PFSK-1 (cell line): Measurements from ENCODE around the gene CCDC102A.

Experiments used
- FOXP2 ChIP-seq: optimal IDR thresholded peaks from 2 replicates; pipeline ENCODE3; 2011; ENCODE audit warnings: borderline replicate concordance, control low read depth, inconsistent platforms; ENCODE audit not compliant: insufficient read depth; ENCODE audit errors: extremely low read length, extremely low read depth
- POLR2AphosphoS5 ChIP-seq: IDR thresholded peaks from 2 replicates; pipeline ENCODE4 v1.6.1; 2012; ENCODE audit warnings: low read depth, mild to moderate bottlenecking, control low read depth, low read length, moderate library complexity
- SIN3A ChIP-seq: IDR thresholded peaks from 2 replicates; pipeline ENCODE4 v1.6.1; 2012; ENCODE audit warnings: mild to moderate bottlenecking, low read length, moderate library complexity, borderline replicate concordance; ENCODE audit not compliant: insufficient read depth
- TAF1 ChIP-seq: IDR thresholded peaks from 2 replicates; pipeline ENCODE4 v1.6.1; 2012; ENCODE audit warnings: low read length, control low read depth, borderline replicate concordance; ENCODE audit not compliant: insufficient read depth
- TF ChIP-seq, protein P1 (sequence below), 2 experiments: IDR thresholded peaks; 2 replicates each; pipeline versions ENCODE4 v1.6.1 to v1.8.0; 2011 to 2012; ENCODE audit warnings: low read depth in 2 of 2, low read length in 2 of 2, control low read depth in 1 of 2, inconsistent platforms in 1 of 2, mild to moderate bottlenecking in 1 of 2, moderate library complexity in 1 of 2; ENCODE audit not compliant: insufficient read depth in 1 of 2

CCDC102A gene

DNA sequence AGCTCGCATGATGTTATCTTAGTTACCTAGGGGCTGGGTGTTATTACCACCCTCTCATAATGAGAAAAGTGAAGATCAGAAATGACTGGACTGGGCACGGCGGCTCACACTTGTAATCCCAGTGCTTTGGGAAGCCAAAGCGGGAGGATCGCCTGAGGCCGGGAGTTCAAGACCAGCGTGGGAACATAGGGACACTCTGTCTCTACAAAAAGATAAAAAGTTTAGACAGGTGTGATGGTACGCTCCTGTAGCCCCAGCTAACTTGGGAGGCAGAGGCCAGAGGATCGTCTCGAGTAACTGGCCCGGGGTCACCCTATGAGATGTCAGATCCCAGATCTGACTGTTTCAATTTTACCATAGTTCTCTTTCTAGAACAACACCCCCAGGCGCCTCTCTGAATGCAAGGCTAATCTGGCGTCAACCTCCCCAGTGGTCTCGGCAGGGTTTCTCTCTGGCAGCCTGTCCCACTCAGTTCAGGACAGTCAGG lies 1.9 kb upstream of the CCDC102A start:
- TF ChIP-seq TAF1, result no peak
- no peak for TF ChIP-seq FOXP2
- TF ChIP-seq, protein P1, sequence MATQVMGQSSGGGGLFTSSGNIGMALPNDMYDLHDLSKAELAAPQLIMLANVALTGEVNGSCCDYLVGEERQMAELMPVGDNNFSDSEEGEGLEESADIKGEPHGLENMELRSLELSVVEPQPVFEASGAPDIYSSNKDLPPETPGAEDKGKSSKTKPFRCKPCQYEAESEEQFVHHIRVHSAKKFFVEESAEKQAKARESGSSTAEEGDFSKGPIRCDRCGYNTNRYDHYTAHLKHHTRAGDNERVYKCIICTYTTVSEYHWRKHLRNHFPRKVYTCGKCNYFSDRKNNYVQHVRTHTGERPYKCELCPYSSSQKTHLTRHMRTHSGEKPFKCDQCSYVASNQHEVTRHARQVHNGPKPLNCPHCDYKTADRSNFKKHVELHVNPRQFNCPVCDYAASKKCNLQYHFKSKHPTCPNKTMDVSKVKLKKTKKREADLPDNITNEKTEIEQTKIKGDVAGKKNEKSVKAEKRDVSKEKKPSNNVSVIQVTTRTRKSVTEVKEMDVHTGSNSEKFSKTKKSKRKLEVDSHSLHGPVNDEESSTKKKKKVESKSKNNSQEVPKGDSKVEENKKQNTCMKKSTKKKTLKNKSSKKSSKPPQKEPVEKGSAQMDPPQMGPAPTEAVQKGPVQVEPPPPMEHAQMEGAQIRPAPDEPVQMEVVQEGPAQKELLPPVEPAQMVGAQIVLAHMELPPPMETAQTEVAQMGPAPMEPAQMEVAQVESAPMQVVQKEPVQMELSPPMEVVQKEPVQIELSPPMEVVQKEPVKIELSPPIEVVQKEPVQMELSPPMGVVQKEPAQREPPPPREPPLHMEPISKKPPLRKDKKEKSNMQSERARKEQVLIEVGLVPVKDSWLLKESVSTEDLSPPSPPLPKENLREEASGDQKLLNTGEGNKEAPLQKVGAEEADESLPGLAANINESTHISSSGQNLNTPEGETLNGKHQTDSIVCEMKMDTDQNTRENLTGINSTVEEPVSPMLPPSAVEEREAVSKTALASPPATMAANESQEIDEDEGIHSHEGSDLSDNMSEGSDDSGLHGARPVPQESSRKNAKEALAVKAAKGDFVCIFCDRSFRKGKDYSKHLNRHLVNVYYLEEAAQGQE (IDR thresholded peaks at IDR 0.05; ENCODE audit: insufficient read depth in 1 of 2, low read depth in 2 of 2, low read length in 2 of 2), result no peak
- no peak for TF ChIP-seq SIN3A
- TF ChIP-seq POLR2AphosphoS5, result no peak

DNA sequence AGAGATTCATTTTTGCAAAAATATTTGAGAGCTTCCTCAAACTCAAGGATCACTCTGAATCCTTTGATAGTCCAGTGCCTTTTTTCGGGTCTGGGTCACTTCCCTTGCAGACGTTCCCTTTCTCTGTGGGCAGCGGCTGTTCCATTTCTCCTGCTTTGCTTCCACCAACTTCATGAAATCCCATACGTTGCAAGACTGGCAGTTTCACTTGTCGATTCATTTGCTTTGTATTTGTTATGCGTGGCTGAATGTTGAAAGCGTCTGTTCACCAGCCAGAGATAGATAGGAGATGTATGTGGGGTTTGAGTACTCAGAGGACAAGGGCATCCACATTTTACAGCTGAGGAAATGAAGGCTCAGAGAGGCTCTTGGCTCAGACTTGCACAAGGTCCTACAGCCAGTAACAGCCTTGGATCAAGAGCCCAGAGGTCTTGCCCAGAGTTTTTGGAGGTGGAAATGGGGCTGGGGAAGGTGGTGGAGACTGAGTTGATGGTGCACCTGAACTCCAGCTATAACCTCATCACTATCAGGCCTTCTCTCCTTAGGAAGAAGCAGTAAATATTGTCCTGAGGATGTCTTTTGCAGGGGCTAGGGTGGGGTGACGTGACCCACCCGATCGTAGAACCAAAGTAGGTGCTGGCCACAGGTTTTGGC lies 1.3 kb upstream of the CCDC102A start:
- TF ChIP-seq, protein P1 (IDR thresholded peaks at IDR 0.05; ENCODE audit: insufficient read depth in 1 of 2, low read depth in 2 of 2, low read length in 2 of 2), result no peak
- TF ChIP-seq TAF1 (no peak), SIN3A (no peak), FOXP2 (no peak), POLR2AphosphoS5 (no peak)

DNA sequence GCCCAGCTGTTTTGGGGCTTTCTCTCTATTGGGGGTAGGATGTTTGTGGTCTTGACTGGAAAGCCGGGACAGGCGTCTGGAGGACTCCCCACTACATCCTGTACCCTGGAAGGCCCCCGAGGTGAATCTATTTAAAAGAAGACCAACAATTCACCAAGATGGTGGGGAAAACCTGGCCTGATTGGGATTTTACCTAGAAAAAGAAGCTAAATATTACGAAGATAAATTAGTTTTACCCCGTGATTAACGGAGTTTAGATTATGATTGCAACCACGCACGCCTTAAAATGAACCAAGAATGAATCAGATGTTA lies 779 bp upstream of the CCDC102A start:
- TF ChIP-seq, protein P1 (IDR thresholded peaks at IDR 0.05; ENCODE audit: insufficient read depth in 1 of 2, low read depth in 2 of 2, low read length in 2 of 2), result no peak
- TF ChIP-seq POLR2AphosphoS5, result no peak
- TF ChIP-seq FOXP2, result no peak
- TF ChIP-seq TAF1, result no peak
- no peak for TF ChIP-seq SIN3A

DNA sequence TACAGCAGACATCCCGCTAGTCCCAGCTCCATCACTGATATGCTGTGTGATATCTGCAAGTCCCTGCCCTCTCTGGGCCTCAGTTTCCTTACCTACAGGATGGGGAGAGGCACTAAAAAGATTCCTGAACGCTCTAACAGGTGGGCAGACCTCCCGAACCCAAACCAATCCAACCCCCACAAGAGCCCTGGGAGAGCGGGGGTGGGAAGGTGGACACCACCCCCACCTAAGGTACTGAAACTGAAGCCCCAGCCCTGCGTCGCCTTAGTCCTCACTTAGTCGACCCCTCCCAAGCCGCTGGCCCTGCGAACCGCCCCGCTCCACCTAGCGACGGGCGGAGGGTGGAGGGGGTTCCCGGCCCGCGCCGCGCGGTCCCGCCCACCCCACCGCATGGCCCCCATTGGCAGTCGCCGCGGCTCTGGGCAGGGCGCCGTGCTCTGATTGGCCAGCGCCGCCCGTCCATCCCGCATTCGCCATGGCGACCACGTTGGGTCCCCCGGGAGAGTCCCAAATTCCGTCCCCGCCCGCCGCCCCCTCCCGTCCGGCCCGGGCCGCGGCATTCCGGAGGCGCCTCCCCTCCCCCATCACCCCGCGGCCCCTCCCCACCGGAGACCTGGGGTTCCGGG lies 578 bp downstream of the CCDC102A start:
- TF ChIP-seq POLR2AphosphoS5, result 0 out of 2 replicates have a peak, but pooled peaks have one; percentile 18
- TF ChIP-seq, protein P1 (IDR thresholded peaks at IDR 0.05; ENCODE audit: insufficient read depth in 1 of 2, low read depth in 2 of 2, low read length in 2 of 2), result no peak
